ENCODE results near the gene GPR26.
"Not testable (repeated sequence)": the region's sequence is repeated elsewhere in the genome, so short reads cannot be mapped to it uniquely, and the experiment has no call there.

GPR26 gene

GRCh38 chr10:123718544-123719060 lies 52.4 kb downstream of the GPR26 start:
- DNase-seq, result no peak

- no peak for DNase-seq
These were observed 54.4 kb downstream of the GPR26 start for GRCh38 chr10:123720536-123720935.

GRCh38 chr10:123721441-123722049 lies 55.4 kb downstream of the GPR26 start:
- DNase-seq, result no peak

GRCh38 chr10:123722351-123722750 lies 56.2 kb downstream of the GPR26 start:
- no peak for DNase-seq

GRCh38 chr10:123724747-123725146 lies 58.6 kb downstream of the GPR26 start:
- DNase-seq, result no peak

- no peak for DNase-seq
These were observed 60.2 kb downstream of the GPR26 start for GRCh38 chr10:123726381-123726780.

GRCh38 chr10:123726836-123727235 lies 60.7 kb downstream of the GPR26 start:
- no peak for DNase-seq

GRCh38 chr10:123729523-123729922 lies 63.4 kb downstream of the GPR26 start:
- DNase-seq, result no peak

- not testable (repeated sequence) for DNase-seq
These were observed 70.8 kb downstream of the GPR26 start for GRCh38 chr10:123736917-123737316.

- DNase-seq, result no peak
These were observed 75.0 kb downstream of the GPR26 start for GRCh38 chr10:123741146-123741545.

- no peak for DNase-seq
These were observed 75.6 kb downstream of the GPR26 start for GRCh38 chr10:123741711-123742110.

- DNase-seq, result no peak
These were observed 76.7 kb downstream of the GPR26 start for GRCh38 chr10:123742751-123743440.

- DNase-seq, result no peak
These were observed 77.5 kb downstream of the GPR26 start for GRCh38 chr10:123743441-123744223.

- no peak for DNase-seq
These were observed 78.0 kb downstream of the GPR26 start for GRCh38 chr10:123744224-123744536.

Measured in fibroblast of upper back skin (primary cell).